GM19239 (cell line): Measurements from ENCODE around the gene MARK2.
A peak's percentile ranks its signal among the peaks of the same experiment; 100 is the strongest.

Experiments
- DNase-seq: peaks from one replicate; pipeline ENCODE4 v3.0.0; 2011; ENCODE audit warnings: low spot score; ENCODE audit not compliant: insufficient read length
- FAIRE-seq: peaks from 2 replicates; lab custom pipeline; 2011; peaks lifted over from hg19 to GRCh38; lab: Jason Lieb, UNC

The MARK2 gene

GRCh38 chr11:63945477-63946163 is 106.7 kb downstream of the MARK2 start:
- DNase-seq (peak; percentile 35), FAIRE-seq (peak; percentile 4)

GRCh38 chr11:63951779-63952536 is 113.0 kb downstream of the MARK2 start:
- peak; percentile 51 for DNase-seq
- peak; percentile 54 for FAIRE-seq

- FAIRE-seq (no peak), DNase-seq (no peak)
These were observed 113.7 kb downstream of the MARK2 start for GRCh38 chr11:63952570-63952969.

- no peak for FAIRE-seq
- no peak for DNase-seq
These were observed 119.1 kb downstream of the MARK2 start for GRCh38 chr11:63958008-63958407.
